ENCODE measurements around the gene HERC2. TPM values are rescaled to one million over a fixed set of nuclear protein-coding genes. Genes with fewer than 3 reads are reported as not detected.
"Not testable (repeated sequence)": the region's sequence is repeated elsewhere in the genome, so short reads cannot be mapped to it uniquely, and the experiment has no call there.

HERC2 gene
- total and polyA plus RNA-seq, 9 of the 15 experiments (the other 6 are each of a cell fraction or from before 2014, with no cell fraction given): 10.6 to 84.0 (median 42.6) TPM

- intact Hi-C loops (cut with micrococcal nuclease); H3K9me3 ChIP-seq (replicated peaks; ENCODE audit: control insufficient read depth, insufficient read depth, low read depth, low read length); in situ Hi-C loops (cut with MboI); H3K9ac ChIP-seq (ENCODE audit: insufficient read depth in 1 of 2, low read depth in 2 of 2, low read length in 2 of 2); H4K20me1 ChIP-seq (replicated peaks; ENCODE audit: control insufficient read depth, insufficient read depth, low read length); H3K4me2 ChIP-seq (ENCODE audit: insufficient read depth, low read length); H3K27ac ChIP-seq (ENCODE audit: extremely low read depth, low read depth, low read length); ATAC-seq; FAIRE-seq; H3K79me2 ChIP-seq (ENCODE audit: control insufficient read depth, insufficient read depth, low read length); H2AFZ ChIP-seq (ENCODE audit: low read depth, low read length); H3K9me1 ChIP-seq (ENCODE audit: control insufficient read depth, insufficient read depth, low read length); POLR2A ChIA-PET; H3K27me3 ChIP-seq (ENCODE audit: control insufficient read depth in 2 of 2, insufficient read depth in 2 of 2, low read length in 2 of 2); BruUV-seq (replicated peaks); H3K4me1 ChIP-seq (replicated peaks in 1 of 2; ENCODE audit: control insufficient read depth in 2 of 2, insufficient read depth in 2 of 2, low read length in 2 of 2); H3K4me3 ChIP-seq; TF ChIP-seq TEAD4 (CRISPR knock-in tag; IDR thresholded peaks at IDR 0.05; ENCODE audit: borderline replicate concordance): not testable (repeated sequence)
- WGBS (ENCODE audit: insufficient coverage, low coverage, missing lambda C conversion rate): no CpG with 5 or more reads among the region's 1 CpG
- CTCF ChIA-PET (ENCODE audit: low intra/inter-chr PET ratio): interaction anchor here (0.7 kb wide), 1 partner anchor 35 kb away, joined by 6 read pairs; no protein-coding TSS in a partner anchor
- TF ChIP-seq TEAD4 (IDR thresholded peaks at IDR 0.05; ENCODE audit: low read length): 0 out of 2 replicates have a peak, but pooled peaks have one; percentile 23
- TF ChIP-seq TEAD2 (tag; IDR thresholded peaks at IDR 0.05): peak; percentile 76
- peak; percentile 4 to 39 (median 32); a peak in 3 of 6 replicates for TF ChIP-seq CTCF (IDR thresholded peaks at IDR 0.05 in 2 of 3, conservative IDR thresholded peaks at IDR 0.05 in 1 of 3; ENCODE audit: insufficient read depth in 2 of 3, low read depth in 1 of 3, low read length in 3 of 3)
- H3K36me3 ChIP-seq (ENCODE audit: control insufficient read depth, insufficient read depth, low read length): peaks cover 51% of the 10 kb centered on the region
- DNase-seq (ENCODE audit: extremely low read depth in 1 of 4, low spot score in 3 of 4): peak in 1 of 4 experiments; percentile 21
Observed at GRCh38 chr15:28227303-28227702, 94.7 kb downstream of the HERC2 start.

- H3K4me3 ChIP-seq; H3K27ac ChIP-seq (ENCODE audit: extremely low read depth, low read depth, low read length); ATAC-seq; H3K4me1 ChIP-seq (replicated peaks in 1 of 2; ENCODE audit: control insufficient read depth in 2 of 2, insufficient read depth in 2 of 2, low read length in 2 of 2); CTCF ChIA-PET (ENCODE audit: low intra/inter-chr PET ratio); FAIRE-seq; DNase-seq (ENCODE audit: extremely low read depth in 1 of 4, low spot score in 3 of 4); H3K9ac ChIP-seq (ENCODE audit: insufficient read depth in 1 of 2, low read depth in 2 of 2, low read length in 2 of 2); in situ Hi-C loops (cut with MboI); H3K9me3 ChIP-seq (replicated peaks; ENCODE audit: control insufficient read depth, insufficient read depth, low read depth, low read length); H4K20me1 ChIP-seq (replicated peaks; ENCODE audit: control insufficient read depth, insufficient read depth, low read length); H3K9me1 ChIP-seq (ENCODE audit: control insufficient read depth, insufficient read depth, low read length); H3K27me3 ChIP-seq (ENCODE audit: control insufficient read depth in 2 of 2, insufficient read depth in 2 of 2, low read length in 2 of 2); BruUV-seq (replicated peaks); intact Hi-C loops (cut with micrococcal nuclease); POLR2A ChIA-PET; H3K79me2 ChIP-seq (ENCODE audit: control insufficient read depth, insufficient read depth, low read length); H2AFZ ChIP-seq (ENCODE audit: low read depth, low read length); H3K4me2 ChIP-seq (ENCODE audit: insufficient read depth, low read length): not testable (repeated sequence)
- peaks cover 54% of the 10 kb centered on the region for H3K36me3 ChIP-seq (ENCODE audit: control insufficient read depth, insufficient read depth, low read length)
- WGBS (ENCODE audit: insufficient coverage, low coverage, missing lambda C conversion rate): 94% methylated on average over 6 of the region's 7 CpGs
Observed at GRCh38 chr15:28222612-28223011, 99.4 kb downstream of the HERC2 start.

GRCh38 chr15:28221696-28222095 is 100.3 kb downstream of the HERC2 start:
- H3K27ac ChIP-seq (ENCODE audit: extremely low read depth, low read depth, low read length); CTCF ChIA-PET (ENCODE audit: low intra/inter-chr PET ratio); H2AFZ ChIP-seq (ENCODE audit: low read depth, low read length); H4K20me1 ChIP-seq (replicated peaks; ENCODE audit: control insufficient read depth, insufficient read depth, low read length); H3K27me3 ChIP-seq (ENCODE audit: control insufficient read depth in 2 of 2, insufficient read depth in 2 of 2, low read length in 2 of 2); H3K4me2 ChIP-seq (ENCODE audit: insufficient read depth, low read length); H3K9me1 ChIP-seq (ENCODE audit: control insufficient read depth, insufficient read depth, low read length); H3K79me2 ChIP-seq (ENCODE audit: control insufficient read depth, insufficient read depth, low read length); ATAC-seq; in situ Hi-C loops (cut with MboI); intact Hi-C loops (cut with micrococcal nuclease); FAIRE-seq; DNase-seq (ENCODE audit: extremely low read depth in 1 of 4, low spot score in 3 of 4); H3K4me1 ChIP-seq (replicated peaks in 1 of 2; ENCODE audit: control insufficient read depth in 2 of 2, insufficient read depth in 2 of 2, low read length in 2 of 2); H3K4me3 ChIP-seq; H3K9me3 ChIP-seq (replicated peaks; ENCODE audit: control insufficient read depth, insufficient read depth, low read depth, low read length); POLR2A ChIA-PET; H3K9ac ChIP-seq (ENCODE audit: insufficient read depth in 1 of 2, low read depth in 2 of 2, low read length in 2 of 2); BruUV-seq (replicated peaks): not testable (repeated sequence)
- peaks cover 51% of the 10 kb centered on the region for H3K36me3 ChIP-seq (ENCODE audit: control insufficient read depth, insufficient read depth, low read length)
- WGBS (ENCODE audit: insufficient coverage, low coverage, missing lambda C conversion rate): 74% methylated on average over 4 of the region's 4 CpGs
